Brain microvascular endothelial cell (primary cell): Measurements from ENCODE around the gene TRAF3IP1.

ENCODE experiments used
- DNase-seq: peaks from one replicate; pipeline ENCODE4 v3.0.0-alpha.2; 2020
- H3K27ac ChIP-seq: fragments of 250-450 bp; sonication (Bioruptor Pico); 2 replicates; pipeline ENCODE4 v1.5.1; 2020; ENCODE audit warnings: mild to moderate bottlenecking, moderate library complexity
- H3K27me3 ChIP-seq: fragments of 250-450 bp; sonication (Bioruptor Pico); replicated peaks from 2 replicates; pipeline ENCODE4 v1.5.1; 2020; ENCODE audit warnings: mild to moderate bottlenecking
- H3K36me3 ChIP-seq: fragments of 250-450 bp; sonication (Bioruptor Pico); replicated peaks from 2 replicates; pipeline ENCODE4 v1.5.1; 2020; ENCODE audit warnings: mild to moderate bottlenecking
- H3K4me3 ChIP-seq: 2 replicates; pipeline ENCODE4 v1.5.1; 2011; ENCODE audit warnings: low read depth, mild to moderate bottlenecking, control low read depth, low read length, moderate library complexity
- CTCF ChIP-seq: IDR thresholded peaks from 2 replicates; pipeline ENCODE4 v1.5.1; 2011; ENCODE audit warnings: low read depth, mild to moderate bottlenecking, moderate library complexity, low read length, control low read depth, inconsistent platforms; ENCODE audit errors: missing control alignments
- in situ Hi-C: cut with HindIII; loops from 2 replicates; pipeline ENCODE4 v1.10.0; 2017; ENCODE audit warnings: low sequenced_read_pairs, low pct_ligation_motif_present

The TRAF3IP1 gene

GRCh38 chr2:238379096-238379810 is 58.9 kb downstream of the TRAF3IP1 start:
- Histone ChIP-seq H3K36me3 (peaks cover 3% of the 10 kb centered on the region), H3K27ac (no peak overlapping the region), H3K27me3 (no peaks in the 10 kb centered on the region), H3K4me3 (no peak overlapping the region)
- no peak for TF ChIP-seq CTCF
- DNase-seq: peak; percentile 40
- in situ Hi-C loops: no loop called here

GRCh38 chr2:238380336-238380735 is 60.0 kb downstream of the TRAF3IP1 start:
- in situ Hi-C loops: no loop called here
- Histone ChIP-seq H3K27ac (no peak overlapping the region), H3K36me3 (peaks cover 3% of the 10 kb centered on the region)

GRCh38 chr2:238380785-238381184 is 60.5 kb downstream of the TRAF3IP1 start:
- no peak for DNase-seq
- H3K36me3 ChIP-seq: peaks cover 3% of the 10 kb centered on the region
- in situ Hi-C loops: no loop called here
- H3K4me3 ChIP-seq: no peak overlapping the region
- H3K27me3 ChIP-seq: no peaks in the 10 kb centered on the region
- TF ChIP-seq CTCF: no peak
- H3K27ac ChIP-seq: no peak overlapping the region

More at GRCh38 chr2:238380336-238380735, 60.0 kb downstream of the TRAF3IP1 start:
- TF ChIP-seq CTCF: no peak
- DNase-seq: no peak
- Histone ChIP-seq H3K4me3 (no peak overlapping the region), H3K27me3 (no peaks in the 10 kb centered on the region)

- Histone ChIP-seq H3K27me3 (no peaks in the 10 kb centered on the region), H3K36me3 (peaks cover 3% of the 10 kb centered on the region), H3K27ac (no peak overlapping the region), H3K4me3 (no peak overlapping the region)
- in situ Hi-C loops: no loop called here
- TF ChIP-seq CTCF: no peak
- DNase-seq: no peak
Observed at GRCh38 chr2:238381341-238382115, 61.2 kb downstream of the TRAF3IP1 start.

- Histone ChIP-seq H3K27me3 (no peaks in the 10 kb centered on the region), H3K36me3 (peaks cover 3% of the 10 kb centered on the region), H3K27ac (no peak overlapping the region), H3K4me3 (no peak overlapping the region)
- in situ Hi-C loops: no loop called here
- DNase-seq: no peak
- no peak for TF ChIP-seq CTCF
Observed at GRCh38 chr2:238382381-238382781, 62.1 kb downstream of the TRAF3IP1 start.
